ENCODE results near the gene RPL3.

DNA sequence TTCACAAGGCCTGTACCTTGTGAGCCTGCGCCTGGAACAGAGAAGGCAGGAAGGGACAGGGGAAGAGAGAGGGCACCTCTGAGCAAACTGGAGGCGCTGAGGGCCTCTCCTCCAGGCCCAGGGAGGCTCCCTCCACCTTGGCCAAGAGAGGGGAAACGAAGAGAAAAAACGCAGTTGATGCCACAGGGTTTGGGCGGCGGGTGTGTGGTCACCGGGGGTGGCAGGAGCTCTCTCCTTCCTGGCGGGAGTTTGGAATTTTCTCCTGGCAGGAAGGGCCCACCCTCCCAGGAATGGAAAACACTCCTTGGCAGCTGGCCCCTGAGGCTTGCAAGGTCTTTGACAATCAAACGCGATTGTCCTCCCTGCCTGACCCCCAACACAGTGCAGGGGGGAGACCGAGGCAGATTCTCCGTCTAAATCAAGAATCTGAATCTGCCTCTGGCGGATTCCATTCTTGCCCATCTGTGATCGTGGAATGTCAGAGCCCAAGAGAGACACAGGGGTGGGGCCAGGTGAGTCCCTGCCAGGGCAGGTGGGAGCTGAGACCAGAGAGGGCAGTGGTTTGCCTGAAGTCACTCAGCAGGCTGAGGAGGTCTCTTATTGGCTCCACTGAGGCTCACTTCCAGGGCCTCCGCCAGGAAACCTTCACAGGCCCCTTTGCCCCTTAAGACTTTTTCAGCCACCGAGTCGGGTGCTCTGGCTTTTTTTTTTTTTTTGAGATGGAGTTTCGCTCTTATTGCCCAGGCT lies 21.0 kb downstream of the RPL3 start:
- TF ChIP-seq EP300 (IDR thresholded peaks at IDR 0.05; ENCODE audit: low read depth) (no peak), CTCF (IDR thresholded peaks at IDR 0.05) (no peak)

Data from transverse colon (tissue), 3 donors.